Right lobe of liver (tissue), 4 donors: ENCODE results near the gene KIF2C.

Experiments used
- CTCF ChIP-seq, 4 donors: fragments of 200-600 bp in 3 of 4; fragments of 450-650 bp in 1 of 4; IDR thresholded peaks; one replicate each; pipeline versions ENCODE4 v1.5.1 to v1.8.0; 2016 to 2022; ENCODE audit warnings: antibody characterized with exemption in 4 of 4, mild to moderate bottlenecking in 2 of 4
- POLR2A ChIP-seq: fragments of 450-650 bp; IDR thresholded peaks from one replicate; pipeline ENCODE4 v1.6.1; 2017; ENCODE audit warnings: antibody characterized with exemption, mild to moderate bottlenecking
- donor health status: DM: no; HTN: no; CAD: no.
- donor health status: DM: no; HTN: no; CAD: no.
- donor health status: DM: no; HTN: yes; CAD: no.

GRCh38 chr1:44695671-44696070, 44.0 kb upstream of the KIF2C start:
- no peak for TF ChIP-seq POLR2A
- no peak for TF ChIP-seq CTCF (IDR thresholded peaks at IDR 0.05)
